Measurements from ENCODE around the gene TNS3.

TNS3 gene

DNA sequence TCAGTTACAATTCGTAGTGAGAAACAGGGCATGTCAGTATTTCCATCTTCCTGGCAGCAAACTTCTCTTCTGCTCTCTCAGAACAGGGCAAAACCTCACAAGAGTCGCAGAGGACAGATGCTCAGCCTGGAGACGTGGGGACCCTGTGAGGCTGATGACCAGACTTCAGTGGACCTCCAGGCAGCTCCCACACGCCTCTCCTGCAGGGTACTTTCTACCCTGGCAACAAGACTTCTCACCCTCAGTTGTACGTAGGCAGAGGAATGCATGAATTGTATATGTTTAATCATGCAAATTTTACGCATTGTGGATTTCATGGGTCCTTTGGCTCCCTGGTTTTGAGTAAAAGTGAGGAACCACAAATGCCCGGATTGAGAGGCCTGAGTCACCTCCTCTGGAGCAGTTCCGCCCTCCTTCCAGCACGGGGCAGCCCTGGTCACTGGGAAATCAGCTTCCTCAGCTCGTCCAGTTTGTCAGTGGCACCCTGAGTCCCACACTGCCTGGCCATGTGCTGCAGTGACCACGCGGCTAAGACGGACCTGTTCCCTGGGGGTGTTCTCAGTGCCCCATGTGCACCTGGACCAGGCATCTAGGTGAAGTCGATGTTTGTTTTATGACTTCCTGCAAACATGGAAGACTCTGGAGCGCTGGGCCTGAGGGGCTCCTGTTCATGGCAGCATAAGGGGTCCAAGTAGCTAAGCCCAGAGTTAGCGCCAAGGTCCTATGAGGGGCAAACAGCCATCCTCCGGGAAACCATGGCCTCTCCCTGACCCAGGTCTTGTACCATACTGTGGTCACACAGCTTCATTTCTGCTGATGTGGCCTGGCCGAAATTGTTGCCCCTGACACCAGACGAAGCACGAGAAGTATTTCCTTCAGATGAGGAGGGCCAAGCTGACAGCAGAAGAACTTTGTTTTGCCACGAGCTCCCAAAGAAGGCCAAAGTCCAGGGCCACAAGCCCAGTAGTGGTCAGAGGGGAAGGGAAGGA lies 165.1 kb downstream of the TNS3 start:
- no peak for DNase-seq

- no peak for DNase-seq
These were observed 166.3 kb downstream of the TNS3 start for GRCh38 chr7:47415318-47416212.

DNA sequence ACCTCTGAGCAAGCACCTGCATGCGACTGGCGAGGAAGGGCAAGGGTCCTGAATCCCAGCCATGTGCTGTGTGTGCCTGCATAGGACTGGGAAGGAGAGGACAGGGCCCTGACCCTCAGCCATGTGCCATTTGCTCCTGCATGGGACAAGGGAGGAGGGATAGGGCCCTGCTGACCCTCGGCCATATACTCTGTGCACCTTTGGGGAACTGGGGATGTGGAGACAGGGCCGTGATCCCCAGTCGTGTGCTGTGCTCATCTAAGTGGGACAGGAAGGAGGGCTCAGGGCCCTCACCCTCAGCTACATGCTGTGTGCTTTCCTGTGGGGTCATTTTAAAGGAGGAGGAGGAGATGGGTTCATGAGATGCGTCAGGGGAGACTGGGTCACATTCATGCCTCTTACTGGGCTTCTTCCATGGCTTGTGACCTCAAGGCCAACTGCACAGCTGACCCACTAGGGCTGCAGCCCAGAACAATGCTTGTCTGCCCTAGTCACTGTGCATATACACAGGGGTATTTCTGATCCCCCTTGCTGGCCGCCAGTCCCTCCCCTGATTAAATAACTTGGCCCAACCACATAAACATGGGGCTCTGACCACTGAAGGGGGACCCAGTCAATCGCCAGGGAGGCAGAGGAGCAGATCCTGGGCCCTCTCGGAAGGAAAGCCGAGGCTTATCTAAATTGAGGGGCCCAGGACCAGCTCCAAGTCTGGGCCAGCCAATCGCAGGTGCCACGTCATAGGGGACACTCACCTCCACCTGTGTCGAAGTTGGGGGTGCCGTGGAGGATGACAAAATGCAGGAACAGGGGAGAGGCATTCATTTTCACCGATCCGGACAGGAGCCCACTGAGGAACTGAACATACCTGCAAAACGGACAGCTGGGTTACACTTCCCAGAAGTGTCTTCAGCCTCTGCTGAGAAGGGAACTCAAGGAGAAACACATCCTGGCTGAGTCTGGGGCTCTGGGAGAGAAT lies 167.3 kb downstream of the TNS3 start:
- DNase-seq: no peak

GRCh38 chr7:47413526-47414341 lies 168.2 kb downstream of the TNS3 start:
- DNase-seq: no peak

- DNase-seq: no peak
These were observed 170.0 kb downstream of the TNS3 start for GRCh38 chr7:47411901-47412300.

- DNase-seq: no peak
These were observed 170.5 kb downstream of the TNS3 start for GRCh38 chr7:47411281-47411869.

DNA sequence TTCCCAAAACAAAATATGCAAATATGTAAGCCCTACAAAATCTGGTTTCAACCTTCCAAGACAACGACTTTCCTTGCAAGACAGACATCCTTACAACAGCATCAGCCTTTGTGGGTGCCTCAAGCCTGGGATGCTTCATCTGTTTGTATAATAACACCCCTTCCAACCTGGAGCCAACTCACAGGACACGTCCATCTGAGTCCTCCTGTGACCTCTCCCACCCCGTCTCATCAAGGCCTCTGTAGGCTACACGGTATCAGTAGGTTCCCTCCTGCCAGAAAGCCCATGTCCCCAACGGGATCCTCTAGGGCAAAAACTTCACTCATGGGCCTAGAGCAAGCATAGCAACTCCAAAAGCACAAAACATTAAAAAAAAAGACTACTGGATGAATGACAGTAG lies 173.2 kb downstream of the TNS3 start:
- no peak for DNase-seq

DNA sequence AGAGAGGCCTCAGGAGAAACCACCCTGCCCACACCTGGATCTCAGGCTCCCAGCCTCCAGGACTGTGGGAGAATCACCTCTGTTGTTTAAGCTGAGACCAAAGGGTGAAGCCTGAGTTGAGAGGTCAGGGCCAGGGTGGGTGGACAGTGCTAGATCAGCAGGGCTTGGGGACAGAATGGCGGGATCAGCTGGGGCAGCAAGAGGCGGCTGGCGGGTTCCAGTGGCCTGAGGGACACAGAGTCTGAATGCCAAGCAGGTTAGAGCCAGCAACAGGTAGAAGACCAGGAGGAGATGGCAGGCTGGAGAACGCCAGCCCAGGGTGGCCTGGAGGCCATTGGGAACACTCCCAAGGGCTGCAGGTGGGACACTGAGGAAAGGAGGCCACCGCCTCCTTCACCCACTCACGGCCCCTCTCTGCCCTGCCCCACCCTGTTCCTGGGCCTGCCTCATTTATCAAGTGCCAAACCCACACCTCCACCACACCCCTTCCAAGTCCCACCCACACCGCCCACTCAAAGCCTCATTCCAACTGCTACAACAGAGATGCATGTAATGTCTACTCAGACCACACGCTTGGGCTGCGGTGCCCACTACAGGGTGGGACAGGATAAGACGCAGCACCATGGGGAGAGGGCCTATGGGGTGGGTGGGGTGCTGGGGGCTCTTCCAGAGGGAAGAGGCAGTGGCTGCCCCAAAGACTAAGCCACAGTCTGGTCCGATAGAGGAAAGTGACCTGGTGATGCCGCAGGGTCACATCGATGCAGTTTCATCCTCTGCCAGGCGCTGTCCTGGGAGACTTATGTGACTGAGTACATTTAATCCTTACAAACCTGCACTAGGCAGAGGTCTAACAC lies 173.9 kb downstream of the TNS3 start:
- DNase-seq: peak; percentile 75

- DNase-seq: no peak
These were observed 174.8 kb downstream of the TNS3 start for GRCh38 chr7:47407136-47407535.

- no peak for DNase-seq
These were observed 175.1 kb downstream of the TNS3 start for GRCh38 chr7:47406801-47407129.

DNA sequence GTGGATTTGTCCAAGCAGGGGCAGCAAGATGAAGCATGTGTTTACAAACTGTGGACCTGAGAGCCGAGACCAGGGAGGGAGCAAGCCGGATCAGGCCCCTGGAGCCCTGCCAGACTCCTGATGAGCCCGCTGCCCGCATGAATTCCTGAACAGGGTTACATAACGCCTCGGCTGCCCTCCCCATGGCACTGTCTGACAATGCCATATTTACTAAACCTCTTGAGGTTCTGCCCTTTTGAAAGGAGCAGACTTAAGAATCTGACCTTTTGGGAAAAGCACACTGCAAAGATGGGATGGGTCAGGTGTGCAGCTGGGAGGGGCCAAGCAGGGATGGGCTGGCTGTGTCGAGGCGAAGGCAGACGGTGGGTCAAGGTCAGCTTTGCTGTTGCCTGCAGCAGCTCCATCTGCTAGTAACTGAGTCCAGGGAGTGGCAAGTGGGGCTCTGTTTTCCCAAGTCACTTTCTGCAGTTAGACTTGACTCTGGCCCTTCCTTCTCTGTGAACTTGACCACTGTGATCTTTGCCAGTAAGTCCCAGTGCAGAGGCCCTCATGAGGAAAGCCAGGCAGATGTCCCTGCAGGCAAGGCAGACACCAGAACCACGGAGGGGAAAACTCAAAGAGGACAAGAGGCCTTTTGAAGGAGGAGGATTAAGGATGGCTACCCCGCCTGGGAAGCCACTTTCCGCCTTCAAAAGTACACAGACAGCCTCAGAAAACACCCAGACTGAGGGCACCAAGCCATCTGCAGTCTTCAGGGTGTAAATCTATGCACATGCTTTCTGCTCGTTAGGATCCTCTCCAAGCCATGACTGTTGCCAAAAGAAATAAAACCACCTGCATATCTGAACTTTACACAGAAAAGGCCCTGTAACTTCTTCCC lies 175.8 kb downstream of the TNS3 start:
- DNase-seq: no peak

GRCh38 chr7:47405286-47405904 lies 176.5 kb downstream of the TNS3 start:
- DNase-seq: no peak

DNA sequence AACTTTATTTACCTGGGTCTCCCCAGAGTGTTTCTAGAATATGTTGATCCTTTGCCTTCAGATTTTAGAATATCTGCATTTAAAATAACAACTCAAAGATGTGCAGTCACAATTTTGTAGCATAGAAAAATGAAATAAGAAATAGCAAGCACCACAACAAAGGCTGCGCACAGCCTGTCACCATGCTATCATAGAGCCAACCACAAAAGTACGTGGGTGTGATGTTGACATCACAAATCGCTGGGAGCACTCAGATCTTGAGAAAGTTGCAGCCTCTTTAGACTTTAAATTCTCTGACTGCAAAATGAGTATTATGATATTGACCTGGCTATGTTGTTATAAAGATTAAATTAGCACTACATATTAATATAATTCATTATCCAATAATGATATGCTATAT lies 177.9 kb downstream of the TNS3 start:
- peak; percentile 7 for DNase-seq

DNA sequence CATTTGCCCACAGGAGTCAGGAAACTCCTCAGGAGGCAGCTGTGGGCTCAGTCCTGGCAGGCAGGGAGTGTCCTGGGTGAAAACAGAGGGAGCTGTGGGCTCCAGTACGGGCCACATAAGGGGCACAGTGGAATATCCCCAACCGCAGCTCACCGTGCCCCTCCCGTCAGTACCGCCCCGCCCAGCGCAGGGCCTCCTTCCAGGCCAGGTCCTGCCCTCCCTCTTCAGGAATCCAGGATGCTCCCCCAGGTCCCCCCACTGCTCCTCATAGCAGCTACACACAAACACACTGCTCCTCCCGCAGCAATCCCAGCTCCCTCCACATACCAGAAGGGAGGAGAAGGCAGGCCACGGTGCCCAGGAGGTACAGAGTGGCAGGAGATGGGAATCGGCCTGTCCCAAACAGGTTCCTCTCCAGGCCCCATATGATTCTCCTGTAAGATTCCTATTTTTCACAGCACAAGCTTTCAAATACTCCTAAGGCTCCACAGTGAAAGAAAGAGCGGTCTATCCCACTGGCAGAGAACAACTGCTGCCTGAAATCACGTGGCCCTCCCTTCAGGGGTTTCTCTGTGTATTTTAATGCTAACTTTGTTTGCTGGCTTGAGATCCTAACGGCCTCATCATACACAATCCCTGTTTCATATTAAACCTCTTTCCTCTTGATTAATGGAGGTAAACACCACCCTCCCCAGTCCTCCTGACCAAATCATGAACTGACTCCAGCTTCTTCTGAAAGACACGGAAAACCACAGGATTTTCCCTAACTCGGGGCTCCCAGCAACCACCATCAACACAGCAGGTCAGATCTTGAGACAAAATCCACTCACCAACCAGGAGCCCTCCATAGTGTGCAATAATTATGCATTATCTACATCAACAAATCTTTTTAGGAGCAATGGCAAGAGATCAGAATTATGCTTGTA lies 178.7 kb downstream of the TNS3 start:
- no peak for DNase-seq

GRCh38 chr7:47401611-47402570 lies 180.0 kb downstream of the TNS3 start:
- no peak for DNase-seq

- peak; percentile 7 for DNase-seq
These were observed 181.1 kb downstream of the TNS3 start for GRCh38 chr7:47400741-47401206.
